Transverse colon (tissue), 4 donors: ENCODE measurements around the gene CEACAM19. TPM values are rescaled to one million over a fixed set of nuclear protein-coding genes. Genes with fewer than 3 reads are reported as not detected.

ENCODE experiments used
- DNase-seq: peaks from one replicate; pipeline ENCODE4 v3.0.0-alpha.2; 2019
- H3K27ac ChIP-seq, 4 donors: fragments of 200-600 bp; sonication (generic); 2 replicates each; pipeline ENCODE4 v1.5.1; 2016 to 2018; ENCODE audit warnings: inconsistent platforms in 4 of 4
- H3K27me3 ChIP-seq: fragments of 200-600 bp; sonication (generic); 2 replicates; pipeline ENCODE4 v1.5.1; 2017; ENCODE audit warnings: inconsistent platforms
- H3K36me3 ChIP-seq, 4 donors: fragments of 200-600 bp; sonication (generic); 2 replicates each; pipeline ENCODE4 v1.5.1; 2017 to 2019; ENCODE audit warnings: inconsistent platforms in 4 of 4
- H3K4me1 ChIP-seq, 4 donors: fragments of 200-600 bp; sonication (generic); 2 replicates each; pipeline ENCODE4 v1.5.1; 2017 to 2020; ENCODE audit warnings: inconsistent platforms in 4 of 4
- H3K4me3 ChIP-seq, 4 donors: fragments of 200-600 bp; sonication (generic); 1 replicate in 1 of 4; 2 replicates in 3 of 4; pipeline versions ENCODE4 v1.5.1 to v1.6.1; 2017 to 2019; ENCODE audit warnings: inconsistent platforms in 4 of 4
- H3K9me3 ChIP-seq, 2 donors: fragments of 200-600 bp; sonication (generic); 2 replicates each; pipeline ENCODE4 v1.5.1; 2017 to 2019; ENCODE audit warnings: inconsistent platforms in 2 of 2
- CTCF ChIP-seq, 5 experiments: fragments of 200-600 bp in 3 of 5; fragments of 450-650 bp in 2 of 5; sonication (generic) in 3 of 5; IDR thresholded peaks; 1 replicate in 2 of 5; 2 replicates in 3 of 5; pipeline ENCODE4 v1.5.1; 2016 to 2017; ENCODE audit warnings: antibody characterized with exemption in 5 of 5, inconsistent platforms in 3 of 5, mild to moderate bottlenecking in 2 of 5, moderate library complexity in 1 of 5
- EP300 ChIP-seq: sonication (generic); formaldehyde crosslinking; IDR thresholded peaks from one replicate; pipeline ENCODE4 v1.6.1; 2017; ENCODE audit warnings: antibody characterized with exemption, low read depth
- POLR2A ChIP-seq: fragments of 450-650 bp; IDR thresholded peaks from one replicate; pipeline ENCODE4 v1.6.1; 2016; ENCODE audit warnings: antibody characterized with exemption, mild to moderate bottlenecking, moderate library complexity
- POLR2AphosphoS5 ChIP-seq, 3 donors: sonication (generic); formaldehyde crosslinking; IDR thresholded peaks; one replicate each; pipeline ENCODE4 v1.6.1; 2016; ENCODE audit warnings: antibody characterized with exemption in 3 of 3
- WGBS, 2 donors: methylation state at CpG; one replicate each; pipeline ENCODE4 v1.1.5; 2018; ENCODE audit warnings: low coverage in 1 of 2; 5-methylcytosine and 5-hydroxymethylcytosine counted together
- in situ Hi-C, 4 donors: fragments of 200-750 bp; cut with MboI; loops; one replicate each; pipeline versions ENCODE4 v1.15.0 to v1.15.1; 2017; ENCODE audit warnings: low sequenced_read_pairs in 3 of 4, low pct_ligation_motif_present in 1 of 4, low pct_unique_long_range_greater_than_20kb in 1 of 4
- intact Hi-C: fragments of 100-400 bp; cut with DNase I; formaldehyde crosslinking; loops from one replicate; pipeline ENCODE4 v1.15.1; 2023; ENCODE audit warnings: low total_unique reads
- total RNA-seq, 4 donors: library from RNA; depleted of rRNA; stranded (reverse); fragments of >200 nt; gene quantifications; one replicate each; pipeline ENCODE4 v1.1.0, GENCODE V29; 2016

The CEACAM19 gene
- total RNA-seq, 4 donors from 2014 or later, result 3.8 to 19.1 (median 9.9) TPM

- H3K36me3 ChIP-seq, result no peaks in the 10 kb centered on the region
- no peak for DNase-seq
- H3K27me3 ChIP-seq, result no peaks in the 10 kb centered on the region
- peak overlapping the region in 3 of 4 donors; percentile 69 to 81 (median 74) for H3K27ac ChIP-seq
- in situ Hi-C loops (no loop called here), intact Hi-C loops (no loop called here)
- H3K9me3 ChIP-seq, result no peaks in the 10 kb centered on the region
- TF ChIP-seq POLR2A (no peak), CTCF (IDR thresholded peaks at IDR 0.05) (no peak), EP300 (no peak), POLR2AphosphoS5 (IDR thresholded peaks at IDR 0.05) (no peak)
- H3K4me1 ChIP-seq, result peaks cover 3 to 67% (median 24%) of the 10 kb centered on the region in 4 donors
- 82 to 100% methylated on average over 1 to 3 of the region's 3 CpGs for WGBS, 2 donors
- no peak overlapping the region for H3K4me3 ChIP-seq
Measured at GRCh38 chr19:44640518-44640917, 30.8 kb upstream of the CEACAM19 start.

DNA sequence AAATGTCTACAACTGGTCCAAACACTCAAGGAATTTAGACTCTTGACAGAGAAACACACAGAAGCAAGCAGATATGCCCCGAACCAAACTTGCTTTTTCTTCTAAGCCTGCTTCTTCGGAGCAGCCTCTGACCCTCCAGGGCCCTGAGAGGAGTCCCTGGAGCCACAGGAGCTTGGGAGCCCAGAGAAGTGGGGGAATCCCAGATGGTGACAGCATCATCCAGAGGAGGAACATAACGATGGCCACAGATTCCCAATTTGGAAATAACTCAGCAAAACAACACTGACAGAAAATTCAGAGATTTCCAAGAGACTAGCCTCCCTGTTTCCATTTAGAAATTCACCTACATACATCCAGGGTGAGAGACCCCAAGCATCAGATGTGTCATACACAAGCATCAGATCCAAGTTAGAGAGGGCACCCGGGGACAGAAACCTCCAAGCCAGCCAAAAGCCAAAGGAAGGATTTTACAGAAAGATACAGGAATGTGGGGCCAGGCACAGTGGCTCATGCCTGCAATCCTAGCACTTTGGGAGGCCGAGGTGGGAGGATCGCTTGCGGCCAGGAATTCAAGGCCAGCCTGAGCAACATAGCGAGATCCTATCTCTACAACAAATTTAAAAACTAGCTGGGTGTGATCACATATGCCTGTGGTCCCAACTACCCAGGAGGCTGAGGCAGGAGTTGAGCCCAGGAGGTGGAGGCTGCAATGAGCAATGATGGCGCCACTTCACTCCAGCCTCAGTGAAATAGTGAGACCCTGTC lies 29.6 kb upstream of the CEACAM19 start:
- DNase-seq, result no peak
- WGBS, 2 donors, result 0 to 86% methylated on average over 1 to 9 of the region's 9 CpGs
- H3K4me1 ChIP-seq, result peaks cover 3 to 57% (median 22%) of the 10 kb centered on the region in 4 donors
- H3K4me3 ChIP-seq, result no peak overlapping the region
- in situ Hi-C loops (no loop called here), intact Hi-C loops (no loop called here)
- no peak for TF ChIP-seq EP300
- no peak for TF ChIP-seq POLR2AphosphoS5 (IDR thresholded peaks at IDR 0.05)
- TF ChIP-seq CTCF (IDR thresholded peaks at IDR 0.05), result no peak
- no peak for TF ChIP-seq POLR2A
- no peaks in the 10 kb centered on the region for H3K9me3 ChIP-seq
- H3K36me3 ChIP-seq, result no peaks in the 10 kb centered on the region
- H3K27me3 ChIP-seq, result no peaks in the 10 kb centered on the region
- no peak overlapping the region for H3K27ac ChIP-seq

- WGBS, 2 donors, result 44% methylated on average over 1 of the region's 1 CpG; no CpG with 5 or more reads in 1 of the 2 donors
- Histone ChIP-seq H3K27me3 (no peaks in the 10 kb centered on the region), H3K4me3 (no peak overlapping the region), H3K4me1 (peaks cover 3 to 50% (median 19%) of the 10 kb centered on the region in 4 donors), H3K9me3 (no peaks in the 10 kb centered on the region), H3K27ac (no peak overlapping the region), H3K36me3 (peaks cover 0 to 3% (median 0%) of the 10 kb centered on the region in 4 donors)
- intact Hi-C loops (no loop called here), in situ Hi-C loops (no loop called here)
- DNase-seq, result no peak
- no peak for TF ChIP-seq CTCF (IDR thresholded peaks at IDR 0.05)
- no peak for TF ChIP-seq POLR2AphosphoS5 (IDR thresholded peaks at IDR 0.05)
Measured at GRCh38 chr19:44642377-44642776, 28.9 kb upstream of the CEACAM19 start.

- Histone ChIP-seq H3K36me3 (peaks cover 0 to 7% (median 0%) of the 10 kb centered on the region in 4 donors), H3K4me3 (peak within 1 kb of the TSS; percentile 53 to 86 (median 80)), H3K4me1 (peaks cover 3 to 43% (median 17%) of the 10 kb centered on the region in 4 donors), H3K9me3 (no peaks in the 10 kb centered on the region), H3K27me3 (no peaks in the 10 kb centered on the region), H3K27ac (peak within 1 kb of the TSS; percentile 85 to 91 (median 89))
- peak; percentile 75 for DNase-seq
- in situ Hi-C loops (no loop called here), intact Hi-C loops (no loop called here)
- 1% methylated on average over 36 of the region's 70 CpGs; no CpG with 5 or more reads in 1 of the 2 donors for WGBS, 2 donors
- TF ChIP-seq POLR2A (peak; percentile 71), EP300 (no peak), CTCF (IDR thresholded peaks at IDR 0.05) (no peak), POLR2AphosphoS5 (IDR thresholded peaks at IDR 0.05) (peak; percentile 39 to 78 (median 60))
Measured at GRCh38 chr19:44643605-44644401, 27.5 kb upstream of the CEACAM19 start, which contains the start of gene PVR. TSS of gene PVR (plus strand) at chr19:44643910. CDS start at chr19:44644097, 187 bp downstream.
